Testis (tissue), 3 donors: ENCODE measurements around the gene MMAB. TPM values are rescaled to one million over a fixed set of nuclear protein-coding genes. Genes with fewer than 3 reads are reported as not detected.

Experiments
- DNase-seq: peaks from one replicate; pipeline ENCODE4 v3.0.0-alpha.2; 2019
- H3K27ac ChIP-seq, 2 donors: fragments of 200-600 bp; sonication (generic); one replicate each; pipeline ENCODE4 v1.5.1; 2019
- H3K27me3 ChIP-seq: fragments of 200-600 bp; sonication (generic); one replicate; pipeline ENCODE4 v1.5.1; 2019
- H3K36me3 ChIP-seq: fragments of 200-600 bp; sonication (generic); one replicate; pipeline ENCODE4 v1.5.1; 2017; ENCODE audit warnings: low read depth; ENCODE audit errors: missing control alignments
- H3K4me1 ChIP-seq: fragments of 200-600 bp; sonication (generic); one replicate; pipeline ENCODE4 v1.5.1; 2019
- H3K4me3 ChIP-seq, 2 donors: fragments of 200-600 bp; sonication (generic); one replicate each; pipeline ENCODE4 v1.5.1; 2017 to 2019
- H3K9me3 ChIP-seq: fragments of 200-600 bp; sonication (generic); one replicate; pipeline ENCODE4 v1.5.1; 2017
- CTCF ChIP-seq, 3 experiments: fragments of 450-650 bp in 2 of 3; fragments of 200-600 bp in 1 of 3; sonication (generic) in 1 of 3; IDR thresholded peaks; one replicate each; pipeline ENCODE4 v1.5.1; 2016 to 2019; ENCODE audit warnings: antibody characterized with exemption in 3 of 3, mild to moderate bottlenecking in 2 of 3, moderate library complexity in 1 of 3
- POLR2A ChIP-seq: fragments of 450-650 bp; IDR thresholded peaks from one replicate; pipeline ENCODE4 v1.6.1; 2017; ENCODE audit warnings: antibody characterized with exemption, mild to moderate bottlenecking, moderate library complexity
- WGBS, 2 donors: methylation state at CpG; one replicate each; pipeline ENCODE4 v1.1.5; 2018; 5-methylcytosine and 5-hydroxymethylcytosine counted together
- intact Hi-C: fragments of 100-400 bp; cut with DNase I; formaldehyde crosslinking; loops from one replicate; pipeline ENCODE4 v1.15.1; 2023; ENCODE audit warnings: low total_unique reads
- polyA plus RNA-seq: library from polyadenylated mRNA; stranded (reverse); fragments of 350-450 nt; fragmentation: Illumina TruSeq; extraction: RNeasy Lipid Tissue Mini Kit (QIAGEN cat#74804); gene quantifications from one replicate; pipeline ENCODE4 v1.2.3, GENCODE V29; 2014; ENCODE audit warnings: low read depth, low replicate concordance; ENCODE audit not compliant: insufficient read depth
- total RNA-seq, 2 donors: library from RNA; depleted of rRNA; stranded (reverse); fragments of >200 nt; gene quantifications; one replicate each; pipeline ENCODE4 v1.2.3, GENCODE V29; 2016

Gene MMAB
- total and polyA plus RNA-seq, 3 donors from 2014 or later = 23.6 to 45.2 (median 26.4) TPM

GRCh38 chr12:109521831-109522230 is 51.5 kb downstream of the MMAB start:
- Histone ChIP-seq H3K27ac (no peak overlapping the region), H3K9me3 (no peaks in the 10 kb centered on the region), H3K4me3 (no peak overlapping the region), H3K36me3 (no peaks in the 10 kb centered on the region), H3K27me3 (no peaks in the 10 kb centered on the region), H3K4me1 (peaks cover 9% of the 10 kb centered on the region)
- WGBS, 2 donors = 47 to 56% methylated on average over 8 to 10 of the region's 10 CpGs
- no peak for DNase-seq
- intact Hi-C loops = no loop called here
- TF ChIP-seq POLR2A (no peak), CTCF (IDR thresholded peaks at IDR 0.05) (no peak)

- H3K36me3 ChIP-seq = no peaks in the 10 kb centered on the region
Measured at GRCh38 chr12:109519787-109520186, 53.5 kb downstream of the MMAB start.

DNA sequence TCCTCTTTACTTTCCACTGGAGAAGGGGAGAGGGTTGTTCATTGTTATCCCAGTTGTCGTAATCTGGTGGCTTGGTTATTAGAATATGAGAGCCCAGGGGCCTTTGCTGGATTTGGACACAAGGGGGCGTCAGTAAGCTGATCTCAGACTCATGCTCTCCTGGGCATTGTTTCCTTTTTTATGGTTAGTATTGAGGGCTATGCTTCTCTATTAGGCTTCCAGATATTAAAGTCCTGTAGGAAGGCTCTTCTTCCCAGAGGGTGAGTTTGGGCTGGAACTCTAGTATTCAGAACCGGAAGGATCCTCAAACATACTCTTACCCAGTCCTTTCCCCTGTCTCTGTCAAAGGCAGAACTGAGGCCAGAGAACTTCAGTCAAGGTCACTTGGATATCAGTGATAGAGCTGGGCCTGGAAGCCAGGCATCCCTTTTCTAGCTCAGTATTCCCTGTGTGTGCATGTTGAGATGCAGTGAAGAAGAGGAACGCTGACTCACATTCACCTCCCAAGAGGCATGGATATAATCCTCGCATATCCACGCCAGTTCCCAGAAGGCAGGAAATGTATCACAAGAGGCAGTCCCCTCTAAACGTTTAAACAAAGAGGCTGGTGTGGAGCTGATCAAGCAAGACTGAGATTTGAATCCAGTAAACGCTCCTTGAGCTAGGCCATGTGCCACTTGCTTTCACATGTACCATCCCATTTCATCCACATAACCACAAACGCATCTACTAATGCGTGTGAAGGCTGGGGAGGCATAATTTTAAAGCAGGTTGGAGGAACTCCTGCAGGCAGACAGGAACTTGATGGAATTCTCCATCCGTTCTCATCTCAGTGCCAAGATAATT is 54.3 kb downstream of the MMAB start:
- peak; percentile 87 for DNase-seq
- H3K4me1 ChIP-seq = peaks cover 9% of the 10 kb centered on the region
- peak overlapping the region in 1 of 2 donors; percentile 70 for H3K27ac ChIP-seq
- no peak for TF ChIP-seq POLR2A
- TF ChIP-seq CTCF (IDR thresholded peaks at IDR 0.05) = peak; percentile 68 to 87 (median 85)
- H3K9me3 ChIP-seq = no peaks in the 10 kb centered on the region
- 40 to 42% methylated on average over 11 of the region's 11 CpGs for WGBS, 2 donors
- intact Hi-C loops = loop anchor here (5.0 kb wide), 1 partner anchor 253 kb away; no protein-coding TSS in a partner anchor
- no peaks in the 10 kb centered on the region for H3K27me3 ChIP-seq
- H3K36me3 ChIP-seq = no peaks in the 10 kb centered on the region
- no peak overlapping the region for H3K4me3 ChIP-seq

More at GRCh38 chr12:109519787-109520186, 53.5 kb downstream of the MMAB start:
- 86 to 89% methylated on average over 6 of the region's 6 CpGs for WGBS, 2 donors
- no peak for DNase-seq
- no peak for TF ChIP-seq POLR2A
- H3K27me3 ChIP-seq = no peaks in the 10 kb centered on the region
- H3K9me3 ChIP-seq = no peaks in the 10 kb centered on the region
- H3K4me3 ChIP-seq = no peak overlapping the region
- H3K4me1 ChIP-seq = peaks cover 9% of the 10 kb centered on the region
- intact Hi-C loops = loop anchor here (5.0 kb wide), 1 partner anchor 253 kb away; no protein-coding TSS in a partner anchor
- H3K27ac ChIP-seq = peak overlapping the region in 1 of 2 donors; percentile 70

DNA sequence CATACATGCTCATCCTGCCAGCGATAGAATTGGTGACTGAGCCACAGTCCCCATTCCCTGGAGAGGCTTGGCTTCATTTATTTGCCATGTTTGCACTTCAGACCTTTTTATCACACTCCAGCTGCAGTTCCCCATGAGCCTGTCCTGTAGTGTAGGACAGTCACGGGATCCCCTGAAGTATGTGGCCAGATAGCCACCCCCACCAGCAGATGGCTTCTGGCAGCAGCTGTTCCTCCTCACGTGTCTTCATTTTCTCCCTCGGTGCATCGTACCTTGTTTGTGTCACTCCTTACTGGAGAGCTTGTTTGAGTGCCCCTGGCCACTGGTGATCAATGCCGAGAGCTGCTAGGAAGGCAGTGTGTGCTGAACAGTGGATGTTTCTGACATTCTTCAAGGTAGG is 55.7 kb downstream of the MMAB start:
- WGBS, 2 donors = 64 to 73% methylated on average over 6 of the region's 6 CpGs
- no peak for DNase-seq
- Histone ChIP-seq H3K27ac (no peak overlapping the region), H3K4me1 (peaks cover 15% of the 10 kb centered on the region), H3K27me3 (no peaks in the 10 kb centered on the region), H3K9me3 (no peaks in the 10 kb centered on the region), H3K4me3 (no peak overlapping the region), H3K36me3 (no peaks in the 10 kb centered on the region)
- TF ChIP-seq POLR2A (no peak), CTCF (IDR thresholded peaks at IDR 0.05) (no peak)
- intact Hi-C loops = loop anchor here (5.0 kb wide), 1 partner anchor 255 kb away; no protein-coding TSS in a partner anchor

- H3K4me3 ChIP-seq = no peak overlapping the region
- intact Hi-C loops = no loop called here
- H3K36me3 ChIP-seq = no peaks in the 10 kb centered on the region
- H3K9me3 ChIP-seq = no peaks in the 10 kb centered on the region
- no peaks in the 10 kb centered on the region for H3K27me3 ChIP-seq
- TF ChIP-seq POLR2A = no peak
- TF ChIP-seq CTCF (IDR thresholded peaks at IDR 0.05) = no peak
- no peak overlapping the region for H3K27ac ChIP-seq
- no peak for DNase-seq
- 83 to 87% methylated on average over 4 of the region's 4 CpGs for WGBS, 2 donors
- peaks cover 16% of the 10 kb centered on the region for H3K4me1 ChIP-seq
Measured at GRCh38 chr12:109513977-109514376, 59.3 kb downstream of the MMAB start.
